ENCODE data around the gene TMEM151B.

- TF ChIP-seq YY1 (IDR thresholded peaks at IDR 0.05; ENCODE audit: low read depth): no peak
- no peak for TF ChIP-seq TAF1 (IDR thresholded peaks at IDR 0.05; ENCODE audit: low read depth)
- TF ChIP-seq REST (IDR thresholded peaks at IDR 0.05; ENCODE audit: low read depth): no peak
- no peak for TF ChIP-seq CEBPB (IDR thresholded peaks at IDR 0.05)
- TF ChIP-seq TCF12 (IDR thresholded peaks at IDR 0.05; ENCODE audit: low read depth): no peak
- TF ChIP-seq MAX (IDR thresholded peaks at IDR 0.05): no peak
- TF ChIP-seq EGR1 (IDR thresholded peaks at IDR 0.05): no peak
- TF ChIP-seq USF1 (IDR thresholded peaks at IDR 0.05): no peak
- TF ChIP-seq EP300 (IDR thresholded peaks at IDR 0.05; ENCODE audit: borderline replicate concordance): no peak
- no peak for TF ChIP-seq RAD21 (IDR thresholded peaks at IDR 0.05; ENCODE audit: low read depth)
- TF ChIP-seq NFIC (IDR thresholded peaks at IDR 0.05): no peak
- TF ChIP-seq ZBTB7A (IDR thresholded peaks at IDR 0.05; ENCODE audit: low read depth): no peak
- TF ChIP-seq TEAD4 (IDR thresholded peaks at IDR 0.05): no peak
- no peak for TF ChIP-seq FOXM1 (IDR thresholded peaks at IDR 0.05; ENCODE audit: borderline replicate concordance, low read depth)
Measured at GRCh38 chr6:44238687-44239350, 31.4 kb upstream of the TMEM151B start.
